ENCODE data around the gene UBE2QL1.

Gene UBE2QL1

GRCh38 chr5:6455571-6456200 is 7.0 kb downstream of the UBE2QL1 start:
- no peak for DNase-seq

GRCh38 chr5:6456766-6457370 is 8.2 kb downstream of the UBE2QL1 start:
- DNase-seq: no peak

GRCh38 chr5:6457592-6457991 is 8.9 kb downstream of the UBE2QL1 start:
- DNase-seq: no peak

- no peak for DNase-seq
These were observed 10.2 kb downstream of the UBE2QL1 start for GRCh38 chr5:6458833-6459232.

GRCh38 chr5:6459896-6460295 is 11.2 kb downstream of the UBE2QL1 start:
- no peak for DNase-seq

- DNase-seq: no peak
These were observed 12.3 kb downstream of the UBE2QL1 start for GRCh38 chr5:6461006-6461405.

- DNase-seq: no peak
These were observed 13.4 kb downstream of the UBE2QL1 start for GRCh38 chr5:6461793-6462650.

GRCh38 chr5:6462671-6463070 is 14.0 kb downstream of the UBE2QL1 start:
- no peak for DNase-seq

GRCh38 chr5:6464441-6464840 is 15.8 kb downstream of the UBE2QL1 start:
- DNase-seq: no peak

GRCh38 chr5:6465831-6466790 is 17.5 kb downstream of the UBE2QL1 start:
- DNase-seq: no peak

GRCh38 chr5:6466975-6467567 is 18.4 kb downstream of the UBE2QL1 start:
- no peak for DNase-seq

GRCh38 chr5:6467591-6467990 is 18.9 kb downstream of the UBE2QL1 start:
- no peak for DNase-seq

GRCh38 chr5:6468104-6468503 is 19.4 kb downstream of the UBE2QL1 start:
- no peak for DNase-seq

GRCh38 chr5:6468870-6469269 is 20.2 kb downstream of the UBE2QL1 start:
- no peak for DNase-seq

- DNase-seq: no peak
These were observed 21.2 kb downstream of the UBE2QL1 start for GRCh38 chr5:6469836-6470235.

- DNase-seq: no peak
These were observed 22.0 kb downstream of the UBE2QL1 start for GRCh38 chr5:6470672-6471071.

- DNase-seq: no peak
These were observed 22.6 kb downstream of the UBE2QL1 start for GRCh38 chr5:6471252-6471651.

GRCh38 chr5:6472792-6473191 is 24.1 kb downstream of the UBE2QL1 start:
- no peak for DNase-seq

- no peak for DNase-seq
These were observed 24.6 kb downstream of the UBE2QL1 start for GRCh38 chr5:6473284-6473683.

GRCh38 chr5:6475626-6476312 is 27.1 kb downstream of the UBE2QL1 start:
- no peak for DNase-seq

- no peak for DNase-seq
These were observed 27.6 kb downstream of the UBE2QL1 start for GRCh38 chr5:6476313-6476661.

- no peak for DNase-seq
These were observed 30.1 kb downstream of the UBE2QL1 start for GRCh38 chr5:6478793-6479192.

All from activated CD8-positive, alpha-beta memory T cell treated with anti-CD3 and anti-CD28 coated beads, Interleukin-2, amount 50 U/mL, for 4 hours (primary cell).